Measurements from ENCODE around the gene LIF. TPM values are rescaled to one million over a fixed set of nuclear protein-coding genes. Genes with fewer than 3 reads are reported as not detected.

Gene LIF
- total RNA-seq, 5 donors from 2014 or later (not counting 1 experiment from before 2014, with no cell fraction given) = 0.26 to 3.3 (median 1.4) TPM

GRCh38 chr22:30292069-30292970, 45.8 kb upstream of the LIF start:
- ChIA-PET POLR2A (interaction anchor here in 1 of 2 donors (1.0 kb wide), 1 partner anchor 9 kb away, joined by 3 read pairs; no protein-coding TSS in a partner anchor), CTCF (no interaction called here)
- Mint-ChIP-seq H3K36me3 (peaks cover 26% of the 10 kb centered on the region), H3K4me3 (no peak overlapping the region), H3K27ac (peak overlapping the region in 1 of 2 donors; percentile 82), H3K9me3 (no peaks in the 10 kb centered on the region), H3K27me3 (no peaks in the 10 kb centered on the region), H3K4me1 (peaks cover 63 to 69% (median 66%) of the 10 kb centered on the region in 3 donors)
- ATAC-seq (replicated peaks in 1 of 4) (no peak), DNase-seq (no peak)
- WGBS (ENCODE audit: insufficient coverage) = 93% methylated on average over 16 of the region's 18 CpGs
- no peak overlapping the region for H3K4me3 ChIP-seq (ENCODE audit: control insufficient read depth in 1 of 2, extremely low read depth in 1 of 2, low read length in 1 of 2)
- H3K27me3 ChIP-seq (replicated peaks in 1 of 2; ENCODE audit: control insufficient read depth in 2 of 2, extremely low read depth in 1 of 2, insufficient read depth in 2 of 2, low read length in 1 of 2) = no peaks in the 10 kb centered on the region
- H3K36me3 ChIP-seq (ENCODE audit: control insufficient read depth in 2 of 2, extremely low read depth in 1 of 2, insufficient read depth in 1 of 2, low read length in 1 of 2) = peaks cover 25 to 44% of the 10 kb centered on the region in 2 donors
- H3K4me1 ChIP-seq (ENCODE audit: control insufficient read depth in 1 of 2, extremely low read depth in 1 of 2, insufficient read depth in 2 of 2, low read length in 2 of 2) = peaks cover 29 to 66% of the 10 kb centered on the region in 2 experiments
- H3K27ac ChIP-seq (ENCODE audit: low read length) = no peak overlapping the region
- no peaks in the 10 kb centered on the region for H3K9me3 ChIP-seq

- ATAC-seq (replicated peaks in 1 of 4) (no peak), DNase-seq (no peak)
- H3K4me3 Mint-ChIP-seq = peak overlapping the region in 1 of 3 donors; percentile 89
- POLR2A ChIA-PET = interaction anchor here in 1 of 2 donors (0.5 to 1.0 kb wide), 3 partner anchors 10 to 12 kb away, joined by 3 read pairs; no protein-coding TSS in a partner anchor
- whole genome bisulfite sequencing (ENCODE audit: insufficient coverage) = 94% methylated on average over 10 of the region's 13 CpGs
- CTCF ChIA-PET = interaction anchor here (0.5 to 4.4 kb wide), 6 partner anchors 16 to 108 kb away, joined by 3 to 83 read pairs (median 4); partner anchors contain the start of gene RNF215 (in 1 of the 2)
- H3K27ac Mint-ChIP-seq = peak overlapping the region; percentile 92 to 93
- H3K36me3 Mint-ChIP-seq = peaks cover 18% of the 10 kb centered on the region
- no peaks in the 10 kb centered on the region for H3K9me3 Mint-ChIP-seq
- Histone ChIP-seq H3K36me3 (ENCODE audit: control insufficient read depth in 2 of 2, extremely low read depth in 1 of 2, insufficient read depth in 1 of 2, low read length in 1 of 2) (peaks cover 25 to 39% of the 10 kb centered on the region in 2 donors), H3K27me3 (replicated peaks in 1 of 2; ENCODE audit: control insufficient read depth in 2 of 2, extremely low read depth in 1 of 2, insufficient read depth in 2 of 2, low read length in 1 of 2) (no peaks in the 10 kb centered on the region), H3K4me3 (ENCODE audit: control insufficient read depth in 1 of 2, extremely low read depth in 1 of 2, low read length in 1 of 2) (no peak overlapping the region), H3K27ac (ENCODE audit: low read length) (peak overlapping the region; percentile 26), H3K9me3 (no peaks in the 10 kb centered on the region), H3K4me1 (ENCODE audit: control insufficient read depth in 1 of 2, extremely low read depth in 1 of 2, insufficient read depth in 2 of 2, low read length in 2 of 2) (peaks cover 22 to 68% of the 10 kb centered on the region in 2 experiments)
- no peaks in the 10 kb centered on the region for H3K27me3 Mint-ChIP-seq
- peaks cover 55 to 64% (median 56%) of the 10 kb centered on the region in 3 donors for H3K4me1 Mint-ChIP-seq
These were observed 44.7 kb upstream of the LIF start for GRCh38 chr22:30291058-30291892.

GRCh38 chr22:30290342-30291057, 43.9 kb upstream of the LIF start:
- H3K27me3 Mint-ChIP-seq = no peaks in the 10 kb centered on the region
- ATAC-seq (replicated peaks in 1 of 4) (no peak), DNase-seq (no peak)
- WGBS (ENCODE audit: insufficient coverage) = 67% methylated on average over 1 of the region's 3 CpGs
- peak overlapping the region; percentile 92 to 93 for H3K27ac Mint-ChIP-seq
- Histone ChIP-seq H3K36me3 (ENCODE audit: control insufficient read depth in 2 of 2, extremely low read depth in 1 of 2, insufficient read depth in 1 of 2, low read length in 1 of 2) (peaks cover 25 to 35% of the 10 kb centered on the region in 2 donors), H3K4me3 (ENCODE audit: control insufficient read depth in 1 of 2, extremely low read depth in 1 of 2, low read length in 1 of 2) (peak overlapping the region; percentile 66 to 74), H3K4me1 (ENCODE audit: control insufficient read depth in 1 of 2, extremely low read depth in 1 of 2, insufficient read depth in 2 of 2, low read length in 2 of 2) (peaks cover 16 to 61% of the 10 kb centered on the region in 2 experiments), H3K9me3 (no peaks in the 10 kb centered on the region), H3K27ac (ENCODE audit: low read length) (peak overlapping the region; percentile 61), H3K27me3 (replicated peaks in 1 of 2; ENCODE audit: control insufficient read depth in 2 of 2, extremely low read depth in 1 of 2, insufficient read depth in 2 of 2, low read length in 1 of 2) (no peaks in the 10 kb centered on the region)
- ChIA-PET CTCF (interaction anchor here (0.5 to 4.4 kb wide), 13 partner anchors 16 to 133 kb away, joined by 3 to 83 read pairs (median 4); partner anchors contain the start of genes RNF215 (in 1 of the 2), SEC14L2 (in 1 of the 2) and TBC1D10A (in 1 of the 2)), POLR2A (interaction anchor here (0.5 to 1.5 kb wide), 4 partner anchors 9 to 996 kb away, joined by 3 to 5 read pairs (median 3); partner anchors contain the start of genes CCDC157 (in 1 of the 2) and SF3A1 (in 1 of the 2))
- peaks cover 18% of the 10 kb centered on the region for H3K36me3 Mint-ChIP-seq
- peaks cover 47 to 56% (median 49%) of the 10 kb centered on the region in 3 donors for H3K4me1 Mint-ChIP-seq
- no peaks in the 10 kb centered on the region for H3K9me3 Mint-ChIP-seq
- H3K4me3 Mint-ChIP-seq = peak overlapping the region; percentile 82 to 89 (median 86)

- CTCF ChIA-PET = interaction anchor here (0.6 to 4.4 kb wide), 11 partner anchors 17 to 134 kb away, joined by 3 to 83 read pairs (median 7); partner anchors contain the start of genes RNF215 (in 1 of the 2), SEC14L2 (in 1 of the 2) and TBC1D10A (in 1 of the 2)
- H3K36me3 ChIP-seq (ENCODE audit: control insufficient read depth in 2 of 2, extremely low read depth in 1 of 2, insufficient read depth in 1 of 2, low read length in 1 of 2) = peaks cover 25 to 33% of the 10 kb centered on the region in 2 donors
These were observed 43.4 kb upstream of the LIF start for GRCh38 chr22:30289980-30290313.

GRCh38 chr22:30289141-30289979, 42.8 kb upstream of the LIF start, which contains the start of gene CASTOR1:
TSS of gene CASTOR1 (minus strand) at chr22:30289505. CDS start at chr22:30289497, 8 bp downstream.
- peaks cover 22 to 28% of the 10 kb centered on the region in 2 donors for H3K36me3 ChIP-seq (ENCODE audit: control insufficient read depth in 2 of 2, extremely low read depth in 1 of 2, insufficient read depth in 1 of 2, low read length in 1 of 2)
- Mint-ChIP-seq H3K4me3 (peak within 1 kb of the TSS; percentile 82 to 89 (median 86)), H3K4me1 (peaks cover 38 to 52% (median 45%) of the 10 kb centered on the region in 3 donors), H3K36me3 (peaks cover 24% of the 10 kb centered on the region), H3K27me3 (no peaks in the 10 kb centered on the region), H3K27ac (peak within 1 kb of the TSS; percentile 92 to 93), H3K9me3 (no peaks in the 10 kb centered on the region)
- DNase-seq = peak; percentile 66 to 92 (median 78)
- 1% methylated on average over 84 of the region's 85 CpGs for WGBS (ENCODE audit: insufficient coverage)
- POLR2A ChIA-PET = interaction anchor here (0.6 to 1.5 kb wide), 6 partner anchors 67 to 997 kb away, joined by 3 to 9 read pairs (median 4); partner anchors contain the start of genes CCDC157 (in 2 of the 2) and SF3A1 (in 2 of the 2)
- peak within 1 kb of the TSS; percentile 66 to 74 for H3K4me3 ChIP-seq (ENCODE audit: control insufficient read depth in 1 of 2, extremely low read depth in 1 of 2, low read length in 1 of 2)
- CTCF ChIA-PET = interaction anchor here (0.6 to 4.4 kb wide), 24 partner anchors 13 to 184 kb away, joined by 3 to 83 read pairs (median 5); partner anchors contain the start of genes RNF215 (in 2 of the 2), SEC14L2 (in 1 of the 2) and TBC1D10A (in 1 of the 2)
- no peaks in the 10 kb centered on the region for H3K27me3 ChIP-seq (replicated peaks in 1 of 2; ENCODE audit: control insufficient read depth in 2 of 2, extremely low read depth in 1 of 2, insufficient read depth in 2 of 2, low read length in 1 of 2)
- H3K9me3 ChIP-seq = no peaks in the 10 kb centered on the region
- ATAC-seq (replicated peaks in 1 of 4) = peak; percentile 78 to 84 (median 81)
- H3K27ac ChIP-seq (ENCODE audit: low read length) = peak within 1 kb of the TSS; percentile 61
- peaks cover 16 to 50% of the 10 kb centered on the region in 2 experiments for H3K4me1 ChIP-seq (ENCODE audit: control insufficient read depth in 1 of 2, extremely low read depth in 1 of 2, insufficient read depth in 2 of 2, low read length in 2 of 2)

More at GRCh38 chr22:30289980-30290313, 43.4 kb upstream of the LIF start:
- ATAC-seq (replicated peaks in 1 of 4) (peak; percentile 34 to 50 (median 40)), DNase-seq (peak in 2 of 35 experiments; percentile 26 to 37)
- Histone ChIP-seq H3K4me3 (ENCODE audit: control insufficient read depth in 1 of 2, extremely low read depth in 1 of 2, low read length in 1 of 2) (peak overlapping the region; percentile 66 to 74), H3K27ac (ENCODE audit: low read length) (peak overlapping the region; percentile 61), H3K27me3 (replicated peaks in 1 of 2; ENCODE audit: control insufficient read depth in 2 of 2, extremely low read depth in 1 of 2, insufficient read depth in 2 of 2, low read length in 1 of 2) (no peaks in the 10 kb centered on the region), H3K4me1 (ENCODE audit: control insufficient read depth in 1 of 2, extremely low read depth in 1 of 2, insufficient read depth in 2 of 2, low read length in 2 of 2) (peaks cover 16 to 56% of the 10 kb centered on the region in 2 experiments), H3K9me3 (no peaks in the 10 kb centered on the region)
- H3K27me3 Mint-ChIP-seq = no peaks in the 10 kb centered on the region
- peak overlapping the region; percentile 92 to 93 for H3K27ac Mint-ChIP-seq
- no peaks in the 10 kb centered on the region for H3K9me3 Mint-ChIP-seq
- 4% methylated on average over 11 of the region's 12 CpGs for WGBS (ENCODE audit: insufficient coverage)
- POLR2A ChIA-PET = interaction anchor here in 1 of 2 donors (0.6 to 1.5 kb wide), 2 partner anchors 67 to 996 kb away, joined by 3 to 5 read pairs; partner anchors contain the start of genes CCDC157 and SF3A1
- peak overlapping the region; percentile 82 to 89 (median 86) for H3K4me3 Mint-ChIP-seq
- peaks cover 42 to 52% (median 46%) of the 10 kb centered on the region in 3 donors for H3K4me1 Mint-ChIP-seq
- H3K36me3 Mint-ChIP-seq = peaks cover 21% of the 10 kb centered on the region

Measured in T-cell (primary cell).